HepG2 (cell line): ENCODE data around the gene HNRNPA1. TPM values are rescaled to one million over a fixed set of nuclear protein-coding genes. Genes with fewer than 3 reads are reported as not detected.

Experiments used
- CREB1 ChIP-seq, 2 experiments: fragments of 450-650 bp in 1 of 2; IDR thresholded peaks; 2 replicates each; pipeline ENCODE4 v1.6.1; 2016 to 2017; ENCODE audit warnings: control low read depth in 1 of 2, mild to moderate bottlenecking in 1 of 2, missing compliant biosample characterization in 1 of 2, missing genetic modification characterization in 1 of 2
- ERF ChIP-seq: IDR thresholded peaks from 2 replicates; pipeline ENCODE4 v1.6.1; 2018; ENCODE audit warnings: missing biosample characterization, missing genetic modification reagents
- FOXM1 ChIP-seq: sonication (generic); formaldehyde crosslinking; IDR thresholded peaks from 2 replicates; pipeline ENCODE4 v1.5.0; 2020; ENCODE audit warnings: missing genetic modification reagents
- HNRNPL ChIP-seq: fragments of 200-400 bp; formaldehyde crosslinking; IDR thresholded peaks from 2 replicates; pipeline ENCODE4 v1.6.1; 2017; ENCODE audit warnings: mild to moderate bottlenecking, low read depth, low read length
- ISX ChIP-seq: sonication (generic); formaldehyde crosslinking; conservative IDR thresholded peaks from 2 replicates; pipeline ENCODE4 v1.5.0; 2020; ENCODE audit warnings: missing genetic modification reagents
- SAFB2 ChIP-seq: sonication (generic); formaldehyde crosslinking; IDR thresholded peaks from 2 replicates; pipeline ENCODE4 v1.5.1; 2020; ENCODE audit warnings: missing genetic modification reagents, low read depth, mild to moderate bottlenecking, borderline replicate concordance
- TBL1XR1 ChIP-seq: fragments of 150-350 bp; IDR thresholded peaks from 2 replicates; pipeline ENCODE4 v1.6.1; 2014; ENCODE audit warnings: borderline replicate concordance, low read length; ENCODE audit not compliant: partially characterized antibody
- TCF12 ChIP-seq, 2 experiments: fragments of 450-650 bp in 1 of 2; sonication (generic) in 1 of 2; formaldehyde crosslinking in 1 of 2; IDR thresholded peaks; 2 replicates each; pipeline versions ENCODE4 v1.6.1 to v1.8.0; 2017 to 2022; ENCODE audit warnings: antibody characterized with exemption in 1 of 2, mild to moderate bottlenecking in 1 of 2, missing genetic modification reagents in 1 of 2, moderate library complexity in 1 of 2
- ZBTB38 ChIP-seq: sonication (generic); formaldehyde crosslinking; IDR thresholded peaks from 2 replicates; pipeline ENCODE4 v1.5.1; 2020; ENCODE audit warnings: mild to moderate bottlenecking, missing genetic modification reagents
- ZNF326 ChIP-seq: sonication (generic); formaldehyde crosslinking; IDR thresholded peaks from 2 replicates; pipeline ENCODE4 v1.4.0; 2020; ENCODE audit warnings: missing genetic modification reagents, borderline replicate concordance
- ZNF484 ChIP-seq: sonication (generic); formaldehyde crosslinking; IDR thresholded peaks from 2 replicates; pipeline ENCODE4 v1.5.1; 2020; ENCODE audit warnings: mild to moderate bottlenecking, low read depth, missing genetic modification reagents, borderline replicate concordance
- ZNF598 ChIP-seq: sonication (generic); formaldehyde crosslinking; IDR thresholded peaks from 2 replicates; pipeline ENCODE4 v1.5.1; 2020; ENCODE audit warnings: mild to moderate bottlenecking, missing genetic modification reagents, borderline replicate concordance
- ZNF776 ChIP-seq: sonication (generic); formaldehyde crosslinking; IDR thresholded peaks from 2 replicates; pipeline ENCODE4 v1.4.0; 2020; ENCODE audit warnings: mild to moderate bottlenecking, missing genetic modification reagents
- ZNF781 ChIP-seq: sonication (generic); formaldehyde crosslinking; IDR thresholded peaks from 2 replicates; pipeline ENCODE4 v1.5.1; 2020; ENCODE audit warnings: borderline replicate concordance, mild to moderate bottlenecking, missing genetic modification reagents; ENCODE audit errors: not compliant biosample characterization
- ZNF790 ChIP-seq: sonication (generic); formaldehyde crosslinking; IDR thresholded peaks from 2 replicates; pipeline ENCODE4 v1.8.0; 2022; ENCODE audit warnings: missing genetic modification reagents, mild to moderate bottlenecking, borderline replicate concordance
- polyA plus RNA-seq, 8 experiments: library from polyadenylated mRNA; depleted of rRNA in 3 of 8; stranded (reverse) in 7 of 8; unstranded in 1 of 8; fragments of >200 nt; fragmentation: Illumina TruSeq in 4 of 8; extraction: Trizol in 4 of 8; gene quantifications; 2 replicates each; pipeline versions ENCODE4 v1.2.1 to v1.2.3, GENCODE V29; 2011 to 2016; ENCODE audit warnings: low read depth in 4 of 8, missing spikeins in 1 of 8, mixed read lengths in 1 of 8; ENCODE audit not compliant: insufficient read depth in 1 of 8
- total RNA-seq, 5 experiments: library from RNA; depleted of rRNA; stranded (reverse); fragments of >200 nt; fragmentation: Illumina TruSeq; extraction: Trizol; gene quantifications; 2 replicates each; pipeline ENCODE4 v1.2.3, GENCODE V29; 2016; ENCODE audit warnings: low read depth in 1 of 5
- TF ChIP-seq, protein P1 (sequence below): sonication (generic); formaldehyde crosslinking; conservative IDR thresholded peaks from 2 replicates; pipeline ENCODE4 v1.4.0; 2020; ENCODE audit warnings: missing genetic modification reagents
- TF ChIP-seq, protein P2 (sequence below): IDR thresholded peaks from 2 replicates; pipeline ENCODE4 v1.6.1; 2018; ENCODE audit warnings: missing genetic modification reagents
- TF ChIP-seq, protein P3 (sequence below): sonication (generic); formaldehyde crosslinking; IDR thresholded peaks from 2 replicates; pipeline ENCODE4 v1.5.0; 2020; ENCODE audit warnings: missing genetic modification reagents
- TF ChIP-seq, protein P4 (sequence below): sonication (generic); formaldehyde crosslinking; IDR thresholded peaks from 2 replicates; pipeline ENCODE4 v1.4.0; 2020; ENCODE audit warnings: missing genetic modification reagents, borderline replicate concordance

The HNRNPA1 gene
- total and polyA plus RNA-seq, 2 of the 13 experiments (the other 11 are each of a cell fraction or from before 2014, with no cell fraction given): 535 to 1,820 TPM

DNA sequence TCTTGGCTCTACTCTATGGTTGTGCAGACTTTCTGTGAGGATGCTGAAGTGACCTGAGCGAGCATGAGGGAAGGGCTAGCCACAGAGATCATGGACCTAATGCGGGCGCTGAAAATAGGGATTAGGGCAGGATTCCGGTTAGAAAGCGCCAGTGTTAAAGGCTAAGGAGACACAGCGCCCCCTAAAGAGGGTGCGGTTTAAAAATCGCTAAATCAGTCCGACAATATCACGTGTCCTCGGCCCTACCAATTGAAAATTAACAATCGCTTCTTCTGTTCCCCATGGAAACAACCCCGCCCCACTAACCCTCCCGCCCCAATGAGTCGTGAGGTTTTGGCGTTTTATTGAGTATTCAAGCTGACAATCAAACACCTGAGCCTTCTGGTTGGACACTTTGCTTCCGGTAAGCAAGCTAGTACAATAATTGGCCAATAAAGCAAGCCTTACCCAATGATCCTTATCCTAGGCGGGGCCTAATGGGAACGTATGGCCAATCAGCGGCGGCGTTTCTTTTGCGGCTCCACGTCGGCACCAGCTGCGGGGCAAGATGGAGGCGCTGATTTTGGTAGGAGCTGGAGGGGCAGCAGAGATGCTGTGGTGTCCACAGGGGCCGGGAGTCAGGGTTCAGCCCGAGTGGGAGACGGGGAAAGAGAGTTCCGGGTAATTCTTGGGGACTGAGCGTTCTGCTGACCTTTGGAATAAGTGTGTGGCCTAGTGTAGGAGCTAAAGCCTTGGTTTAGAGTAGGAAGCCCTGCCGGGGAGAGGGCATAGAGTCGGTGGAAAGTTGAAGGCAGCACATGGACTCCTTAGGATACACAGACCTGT is 44.3 kb downstream of the HNRNPA1 start, which contains the start of gene COPZ1 (continued):
- TF ChIP-seq, protein P1, sequence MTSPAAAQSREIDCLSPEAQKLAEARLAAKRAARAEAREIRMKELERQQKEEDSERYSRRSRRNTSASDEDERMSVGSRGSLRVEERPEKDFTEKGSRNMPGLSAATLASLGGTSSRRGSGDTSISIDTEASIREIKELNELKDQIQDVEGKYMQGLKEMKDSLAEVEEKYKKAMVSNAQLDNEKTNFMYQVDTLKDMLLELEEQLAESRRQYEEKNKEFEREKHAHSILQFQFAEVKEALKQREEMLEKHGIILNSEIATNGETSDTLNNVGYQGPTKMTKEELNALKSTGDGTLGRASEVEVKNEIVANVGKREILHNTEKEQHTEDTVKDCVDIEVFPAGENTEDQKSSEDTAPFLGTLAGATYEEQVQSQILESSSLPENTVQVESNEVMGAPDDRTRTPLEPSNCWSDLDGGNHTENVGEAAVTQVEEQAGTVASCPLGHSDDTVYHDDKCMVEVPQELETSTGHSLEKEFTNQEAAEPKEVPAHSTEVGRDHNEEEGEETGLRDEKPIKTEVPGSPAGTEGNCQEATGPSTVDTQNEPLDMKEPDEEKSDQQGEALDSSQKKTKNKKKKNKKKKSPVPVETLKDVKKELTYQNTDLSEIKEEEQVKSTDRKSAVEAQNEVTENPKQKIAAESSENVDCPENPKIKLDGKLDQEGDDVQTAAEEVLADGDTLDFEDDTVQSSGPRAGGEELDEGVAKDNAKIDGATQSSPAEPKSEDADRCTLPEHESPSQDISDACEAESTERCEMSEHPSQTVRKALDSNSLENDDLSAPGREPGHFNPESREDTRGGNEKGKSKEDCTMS (CRISPR knock-in tag): no peak
- TF ChIP-seq TCF12 (IDR thresholded peaks at IDR 0.05) (no peak), TCF12 (CRISPR knock-in tag; IDR thresholded peaks at IDR 0.05) (no peak), CREB1 (IDR thresholded peaks at IDR 0.05) (peak; percentile 87), CREB1 (CRISPR knock-in tag; IDR thresholded peaks at IDR 0.05) (peak; percentile 95), ZNF781 (CRISPR knock-in tag) (peak; percentile 62), ZNF484 (CRISPR knock-in tag) (no peak), TBL1XR1 (no peak), ZNF776 (CRISPR knock-in tag) (no peak), ERF (no peak), FOXM1 (CRISPR knock-in tag) (no peak), ISX (CRISPR knock-in tag) (0 out of 2 replicates have a peak, but pooled peaks have one; percentile 52), ZNF790 (CRISPR knock-in tag) (no peak), ZBTB38 (CRISPR knock-in tag) (no peak; the same call in 1 of the 2 replicates), HNRNPL (no peak), ZNF598 (no peak), SAFB2 (CRISPR knock-in tag) (no peak), ZNF326 (CRISPR knock-in tag) (no peak)
- TF ChIP-seq, protein P2, sequence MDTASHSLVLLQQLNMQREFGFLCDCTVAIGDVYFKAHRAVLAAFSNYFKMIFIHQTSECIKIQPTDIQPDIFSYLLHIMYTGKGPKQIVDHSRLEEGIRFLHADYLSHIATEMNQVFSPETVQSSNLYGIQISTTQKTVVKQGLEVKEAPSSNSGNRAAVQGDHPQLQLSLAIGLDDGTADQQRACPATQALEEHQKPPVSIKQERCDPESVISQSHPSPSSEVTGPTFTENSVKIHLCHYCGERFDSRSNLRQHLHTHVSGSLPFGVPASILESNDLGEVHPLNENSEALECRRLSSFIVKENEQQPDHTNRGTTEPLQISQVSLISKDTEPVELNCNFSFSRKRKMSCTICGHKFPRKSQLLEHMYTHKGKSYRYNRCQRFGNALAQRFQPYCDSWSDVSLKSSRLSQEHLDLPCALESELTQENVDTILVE (CRISPR knock-in tag): peak; percentile 18; the same call in 1 of the 2 replicates
- TF ChIP-seq, protein P3, sequence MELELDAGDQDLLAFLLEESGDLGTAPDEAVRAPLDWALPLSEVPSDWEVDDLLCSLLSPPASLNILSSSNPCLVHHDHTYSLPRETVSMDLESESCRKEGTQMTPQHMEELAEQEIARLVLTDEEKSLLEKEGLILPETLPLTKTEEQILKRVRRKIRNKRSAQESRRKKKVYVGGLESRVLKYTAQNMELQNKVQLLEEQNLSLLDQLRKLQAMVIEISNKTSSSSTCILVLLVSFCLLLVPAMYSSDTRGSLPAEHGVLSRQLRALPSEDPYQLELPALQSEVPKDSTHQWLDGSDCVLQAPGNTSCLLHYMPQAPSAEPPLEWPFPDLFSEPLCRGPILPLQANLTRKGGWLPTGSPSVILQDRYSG (CRISPR knock-in tag): no peak
- TF ChIP-seq, protein P4, sequence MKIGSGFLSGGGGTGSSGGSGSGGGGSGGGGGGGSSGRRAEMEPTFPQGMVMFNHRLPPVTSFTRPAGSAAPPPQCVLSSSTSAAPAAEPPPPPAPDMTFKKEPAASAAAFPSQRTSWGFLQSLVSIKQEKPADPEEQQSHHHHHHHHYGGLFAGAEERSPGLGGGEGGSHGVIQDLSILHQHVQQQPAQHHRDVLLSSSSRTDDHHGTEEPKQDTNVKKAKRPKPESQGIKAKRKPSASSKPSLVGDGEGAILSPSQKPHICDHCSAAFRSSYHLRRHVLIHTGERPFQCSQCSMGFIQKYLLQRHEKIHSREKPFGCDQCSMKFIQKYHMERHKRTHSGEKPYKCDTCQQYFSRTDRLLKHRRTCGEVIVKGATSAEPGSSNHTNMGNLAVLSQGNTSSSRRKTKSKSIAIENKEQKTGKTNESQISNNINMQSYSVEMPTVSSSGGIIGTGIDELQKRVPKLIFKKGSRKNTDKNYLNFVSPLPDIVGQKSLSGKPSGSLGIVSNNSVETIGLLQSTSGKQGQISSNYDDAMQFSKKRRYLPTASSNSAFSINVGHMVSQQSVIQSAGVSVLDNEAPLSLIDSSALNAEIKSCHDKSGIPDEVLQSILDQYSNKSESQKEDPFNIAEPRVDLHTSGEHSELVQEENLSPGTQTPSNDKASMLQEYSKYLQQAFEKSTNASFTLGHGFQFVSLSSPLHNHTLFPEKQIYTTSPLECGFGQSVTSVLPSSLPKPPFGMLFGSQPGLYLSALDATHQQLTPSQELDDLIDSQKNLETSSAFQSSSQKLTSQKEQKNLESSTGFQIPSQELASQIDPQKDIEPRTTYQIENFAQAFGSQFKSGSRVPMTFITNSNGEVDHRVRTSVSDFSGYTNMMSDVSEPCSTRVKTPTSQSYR: no peak
